Measurements from ENCODE around the gene MAPK14. TPM values are rescaled to one million over a fixed set of nuclear protein-coding genes. Genes with fewer than 3 reads are reported as not detected.
"Not testable (repeated sequence)": the region's sequence is repeated elsewhere in the genome, so short reads cannot be mapped to it uniquely, and the experiment has no call there.

Gene MAPK14
- total and polyA plus RNA-seq, 10 of the 15 experiments (the other 5 are each of a cell fraction or from before 2014, with no cell fraction given): 12.5 to 59.5 (median 43.0) TPM

GRCh38 chr6:36033144-36033543, 5.5 kb downstream of the MAPK14 start:
- 75% methylated on average over 9 of the region's 10 CpGs for WGBS (ENCODE audit: insufficient coverage, insufficient replicate concordance, low lambda C conversion rate, missing lambda C conversion rate)
- H3K27me3 ChIP-seq (replicated peaks in 1 of 2; ENCODE audit: control insufficient read depth in 2 of 2, insufficient read depth in 2 of 2, low read length in 1 of 2); H3K9me3 ChIP-seq (replicated peaks; ENCODE audit: control insufficient read depth, insufficient read depth, low read length); H3K9ac ChIP-seq (ENCODE audit: control insufficient read depth, insufficient read depth, low read length); ATAC-seq; H4K20me1 ChIP-seq (ENCODE audit: control insufficient read depth, insufficient read depth); FAIRE-seq; BruUV-seq (replicated peaks); DNase-seq (ENCODE audit: low read depth, low spot score); intact Hi-C loops (cut with micrococcal nuclease; ENCODE audit: unreplicated experiment); H3K36me3 ChIP-seq (ENCODE audit: control insufficient read depth in 2 of 2, insufficient read depth in 2 of 2, low read length in 1 of 2); H2AFZ ChIP-seq (ENCODE audit: control insufficient read depth, low read depth, low read length); in situ Hi-C loops (cut with MboI): not testable (repeated sequence)
- H3K4me3 ChIP-seq: peak overlapping the region; percentile 9; the same call in 1 of the 2 replicates
- peak overlapping the region; percentile 27 for H3K27ac ChIP-seq (ENCODE audit: control insufficient read depth, insufficient read depth)
- H3K79me2 ChIP-seq (ENCODE audit: control insufficient read depth, insufficient read depth, low read length): peaks cover 95% of the 10 kb centered on the region
- 0 out of 2 replicates have a peak, but pooled peaks have one; percentile 18 for TF ChIP-seq RUNX3 (IDR thresholded peaks at IDR 0.05; ENCODE audit: low read length)
- TF ChIP-seq EED (IDR thresholded peaks at IDR 0.05; ENCODE audit: low read depth): 0 out of 2 replicates have a peak, but pooled peaks have one; percentile 42
- TF ChIP-seq HDGF (IDR thresholded peaks at IDR 0.05): 0 out of 2 replicates have a peak, but pooled peaks have one; percentile 45
- TF ChIP-seq MLLT1 (IDR thresholded peaks at IDR 0.05): peak; percentile 57
- peak overlapping the region; percentile 31 for H3K4me2 ChIP-seq (ENCODE audit: control insufficient read depth, insufficient read depth)
- peaks cover 12% of the 10 kb centered on the region for H3K4me1 ChIP-seq (ENCODE audit: control insufficient read depth, insufficient read depth, low read length)
- ChIA-PET SMC1A (ENCODE audit: uncharacterized antibody, unreplicated experiment) (interaction anchor here (0.6 to 2.4 kb wide), 11 partner anchors 13 to 662 kb away, joined by 3 to 17 read pairs (median 3); no protein-coding TSS in a partner anchor), POLR2A (interaction anchor here (0.6 to 1.5 kb wide), 8 partner anchors 14 to 1360 kb away, joined by 3 to 6 read pairs (median 4); no protein-coding TSS in a partner anchor), CTCF (interaction anchor here (1.0 to 4.2 kb wide), 4 partner anchors 8 to 62 kb away, joined by 3 to 44 read pairs (median 6); no protein-coding TSS in a partner anchor), RAD21 (ENCODE audit: unreplicated experiment) (interaction anchor here (0.6 to 2.3 kb wide), 7 partner anchors 18 to 1670 kb away, joined by 3 to 16 read pairs (median 6); no protein-coding TSS in a partner anchor)

GRCh38 chr6:36033935-36034334, 6.3 kb downstream of the MAPK14 start:
- SMC1A ChIA-PET (ENCODE audit: uncharacterized antibody, unreplicated experiment): interaction anchor here (0.9 to 2.4 kb wide), 8 partner anchors 50 to 324 kb away, joined by 3 to 17 read pairs (median 3); no protein-coding TSS in a partner anchor
- Histone ChIP-seq H2AFZ (ENCODE audit: control insufficient read depth, low read depth, low read length) (no peak overlapping the region), H3K9me3 (replicated peaks; ENCODE audit: control insufficient read depth, insufficient read depth, low read length) (no peaks in the 10 kb centered on the region), H3K4me1 (ENCODE audit: control insufficient read depth, insufficient read depth, low read length) (peaks cover 16% of the 10 kb centered on the region), H3K4me2 (ENCODE audit: control insufficient read depth, insufficient read depth) (peak overlapping the region; percentile 31), H3K9ac (ENCODE audit: control insufficient read depth, insufficient read depth, low read length) (no peak overlapping the region), H3K4me3 (peak overlapping the region; percentile 9; the same call in 1 of the 2 replicates), H3K36me3 (ENCODE audit: control insufficient read depth in 2 of 2, insufficient read depth in 2 of 2, low read length in 1 of 2) (no peaks in the 10 kb centered on the region), H3K27me3 (replicated peaks in 1 of 2; ENCODE audit: control insufficient read depth in 2 of 2, insufficient read depth in 2 of 2, low read length in 1 of 2) (no peaks in the 10 kb centered on the region), H3K27ac (ENCODE audit: control insufficient read depth, insufficient read depth) (peak overlapping the region; percentile 27), H3K79me2 (ENCODE audit: control insufficient read depth, insufficient read depth, low read length) (peaks cover 95% of the 10 kb centered on the region), H4K20me1 (ENCODE audit: control insufficient read depth, insufficient read depth) (no peaks in the 10 kb centered on the region)
- POLR2A ChIA-PET: interaction anchor here (0.9 to 1.1 kb wide), 4 partner anchors 13 to 324 kb away, joined by 3 to 6 read pairs (median 4); no protein-coding TSS in a partner anchor
- RAD21 ChIA-PET (ENCODE audit: unreplicated experiment): interaction anchor here (1.1 to 2.3 kb wide), 5 partner anchors 22 to 325 kb away, joined by 3 to 16 read pairs (median 6); no protein-coding TSS in a partner anchor
- 98% methylated on average over 3 of the region's 3 CpGs for WGBS (ENCODE audit: insufficient coverage, insufficient replicate concordance, low lambda C conversion rate, missing lambda C conversion rate)
- CTCF ChIA-PET: interaction anchor here (1.0 to 4.2 kb wide), 4 partner anchors 8 to 61 kb away, joined by 3 to 44 read pairs (median 6); no protein-coding TSS in a partner anchor
- intact Hi-C loops (cut with micrococcal nuclease; ENCODE audit: unreplicated experiment) (no loop called here), in situ Hi-C loops (cut with MboI) (no loop called here)
- peak; percentile 55 for ATAC-seq
- no TSS peak for BruUV-seq (replicated peaks)
- FAIRE-seq: no peak
- DNase-seq (ENCODE audit: low read depth, low spot score): no peak
- TF ChIP-seq USF1 (IDR thresholded peaks at IDR 0.05; ENCODE audit: borderline replicate concordance, extremely low read length, insufficient read depth, low read depth, low read length) (no peak), BRCA1 (IDR thresholded peaks at IDR 0.05; ENCODE audit: low read depth, low read length) (no peak), MYC (IDR thresholded peaks at IDR 0.05; ENCODE audit: insufficient read depth, insufficient read length, insufficient replicate concordance, low read length, severe bottlenecking) (no peak), EED (IDR thresholded peaks at IDR 0.05; ENCODE audit: low read depth) (no peak), IRF4 (IDR thresholded peaks at IDR 0.05; ENCODE audit: low read depth, low read length) (no peak), ESRRA (IDR thresholded peaks at IDR 0.05; ENCODE audit: low read length) (no peak), ZNF274 (IDR thresholded peaks at IDR 0.05; ENCODE audit: insufficient read depth, insufficient read length) (no peak), RFX5 (IDR thresholded peaks at IDR 0.05; ENCODE audit: low read depth, low read length) (no peak)
